ENCODE measurements around the gene RNF34. TPM values are rescaled to one million over a fixed set of nuclear protein-coding genes. Genes with fewer than 3 reads are reported as not detected.

The RNF34 gene
- total and polyA plus RNA-seq, 2 of the 13 experiments (the other 11 are each of a cell fraction or from before 2014, with no cell fraction given), result 36.8 to 53.2 TPM

- Histone ChIP-seq H3K79me2 (ENCODE audit: insufficient read depth, low read length) (no peaks in the 10 kb centered on the region), H3K4me2 (ENCODE audit: low read depth, low read length) (peak overlapping the region; percentile 42), H3K36me3 (replicated peaks in 1 of 2; ENCODE audit: control insufficient read depth in 1 of 2, insufficient read depth in 2 of 2, low read length in 2 of 2) (no peaks in the 10 kb centered on the region), H3K27ac (ENCODE audit: extremely low read length, insufficient read depth, low read length) (no peak overlapping the region), H2AFZ (ENCODE audit: low read length) (no peak overlapping the region), H3K4me1 (ENCODE audit: insufficient read depth, low read length) (peaks cover 49% of the 10 kb centered on the region), H3K9ac (ENCODE audit: insufficient read depth, low read depth, low read length) (no peak overlapping the region), H3K9me3 (ENCODE audit: low read length) (no peaks in the 10 kb centered on the region), H3K4me3 (replicated peaks in 1 of 3; ENCODE audit: insufficient read depth in 1 of 3, low read depth in 2 of 3, low read length in 3 of 3) (no peak overlapping the region), H4K20me1 (ENCODE audit: insufficient read depth, low read length) (no peaks in the 10 kb centered on the region), H3K27me3 (ENCODE audit: control insufficient read depth in 1 of 2, insufficient read depth in 2 of 2, low read length in 2 of 2) (no peaks in the 10 kb centered on the region)
- intact Hi-C loops (cut with micrococcal nuclease; ENCODE audit: unreplicated experiment), result no loop called here
- peak; percentile 53 for ATAC-seq
- POLR2A ChIA-PET, result interaction anchor here (0.8 to 1.5 kb wide), 2 partner anchors 10 to 42 kb away, joined by 3 to 12 read pairs; partner anchors contain the start of gene RNF34
- WGBS (ENCODE audit: low lambda C conversion rate), result 2% methylated on average over 3 of the region's 3 CpGs
- in situ Hi-C loops (cut with HindIII; ENCODE audit: extremely low pct_ligation_motif_present, low pct_unique_long_range_greater_than_20kb), result no loop called here
- no TSS peak for BruUV-seq (replicated peaks)
- TF ChIP-seq ZNF513 (CRISPR knock-in tag; conservative IDR thresholded peaks at IDR 0.05) (no peak), NFKB2 (CRISPR knock-in tag; IDR thresholded peaks at IDR 0.05; ENCODE audit: borderline replicate concordance) (no peak), ZFP91 (CRISPR knock-in tag; IDR thresholded peaks at IDR 0.05; ENCODE audit: borderline replicate concordance) (no peak), HNRNPUL1 (IDR thresholded peaks at IDR 0.05; ENCODE audit: low read depth, low read length) (no peak), HNF4A (CRISPR knock-in tag; IDR thresholded peaks at IDR 0.05) (peak; percentile 69), NAIF1 (CRISPR knock-in tag; IDR thresholded peaks at IDR 0.05; ENCODE audit: borderline replicate concordance) (no peak), ZNF710 (CRISPR knock-in tag; IDR thresholded peaks at IDR 0.05; ENCODE audit: borderline replicate concordance) (0 out of 2 replicates have a peak, but pooled peaks have one; percentile 6), FOXP4 (CRISPR knock-in tag; IDR thresholded peaks at IDR 0.05) (0 out of 2 replicates have a peak, but pooled peaks have one; percentile 28), GATAD2A (CRISPR knock-in tag; IDR thresholded peaks at IDR 0.05) (0 out of 2 replicates have a peak, but pooled peaks have one; percentile 21)
- CTCF ChIA-PET (ENCODE audit: low intra/inter-chr PET ratio, low total read pairs), result no interaction called here
- FAIRE-seq, result peak; percentile 81
- peak; percentile 20 for DNase-seq (ENCODE audit: low spot score)
Measured at GRCh38 chr12:121358073-121358472, 41.8 kb upstream of the RNF34 start.
